WTC11 (cell line): ENCODE results near the gene GSTM4.
"Not testable (repeated sequence)": the region's sequence is repeated elsewhere in the genome, so short reads cannot be mapped to it uniquely, and the experiment has no call there.

ENCODE experiments used
- ATF1 ChIP-seq: sonication (generic); formaldehyde crosslinking; IDR thresholded peaks from 2 replicates; pipeline ENCODE4 v1.8.1; 2023; ENCODE audit warnings: mild to moderate bottlenecking, moderate library complexity, missing genetic modification reagents
- CREB1 ChIP-seq: sonication (generic); formaldehyde crosslinking; IDR thresholded peaks from 2 replicates; pipeline ENCODE4 v1.8.0; 2023; ENCODE audit warnings: mild to moderate bottlenecking, missing genetic modification reagents
- IRF2 ChIP-seq: sonication (generic); formaldehyde crosslinking; IDR thresholded peaks from 2 replicates; pipeline ENCODE4 v1.8.0; 2022; ENCODE audit warnings: low read depth, missing genetic modification reagents, borderline replicate concordance
- KAT7 ChIP-seq: sonication (generic); formaldehyde crosslinking; IDR thresholded peaks from 2 replicates; pipeline ENCODE4 v1.8.1; 2023; ENCODE audit warnings: missing genetic modification reagents, mild to moderate bottlenecking, borderline replicate concordance
- NR2C2 ChIP-seq: sonication (generic); formaldehyde crosslinking; IDR thresholded peaks from 2 replicates; pipeline ENCODE4 v1.8.0; 2022; ENCODE audit warnings: mild to moderate bottlenecking, missing genetic modification reagents
- RELA ChIP-seq: sonication (generic); formaldehyde crosslinking; IDR thresholded peaks from 2 replicates; pipeline ENCODE4 v1.8.1; 2022; ENCODE audit warnings: missing genetic modification reagents, mild to moderate bottlenecking, borderline replicate concordance
- ZNF671 ChIP-seq: fragments of 250-450 bp; sonication (Bioruptor Pico); IDR thresholded peaks from 2 replicates; pipeline ENCODE4 v1.8.0; 2021; ENCODE audit warnings: mild to moderate bottlenecking
- TF ChIP-seq, protein P1 (sequence below): sonication (generic); formaldehyde crosslinking; IDR thresholded peaks from 2 replicates; pipeline ENCODE4 v1.8.1; 2022; ENCODE audit warnings: mild to moderate bottlenecking, missing genetic modification reagents, moderate library complexity, borderline replicate concordance
- TF ChIP-seq, protein P2 (sequence below): sonication (generic); formaldehyde crosslinking; IDR thresholded peaks from 2 replicates; pipeline ENCODE4 v1.8.1; 2022; ENCODE audit warnings: mild to moderate bottlenecking, moderate library complexity, missing genetic modification reagents
- TF ChIP-seq, protein P3 (sequence below): fragments of 200-600 bp; IDR thresholded peaks from 2 replicates; pipeline ENCODE4 v1.8.0; 2022; ENCODE audit warnings: antibody characterized with exemption
- TF ChIP-seq, protein P4 (sequence below): fragments of 250-450 bp; sonication (Bioruptor Pico); IDR thresholded peaks from 2 replicates; pipeline ENCODE4 v1.9.0; 2021; ENCODE audit warnings: mild to moderate bottlenecking, borderline replicate concordance
- TF ChIP-seq, protein P5 (sequence below): sonication (generic); formaldehyde crosslinking; conservative IDR thresholded peaks from 2 replicates; pipeline ENCODE4 v1.8.1; 2022; ENCODE audit warnings: mild to moderate bottlenecking, missing genetic modification reagents
- TF ChIP-seq, protein P6 (sequence below): sonication (generic); formaldehyde crosslinking; IDR thresholded peaks from 2 replicates; pipeline ENCODE4 v1.8.0; 2023; ENCODE audit warnings: missing genetic modification reagents
- TF ChIP-seq, protein P7 (sequence below): fragments of 250-450 bp; sonication (Bioruptor Pico); conservative IDR thresholded peaks from 2 replicates; pipeline ENCODE4 v1.9.0; 2021; ENCODE audit warnings: mild to moderate bottlenecking

DNA sequence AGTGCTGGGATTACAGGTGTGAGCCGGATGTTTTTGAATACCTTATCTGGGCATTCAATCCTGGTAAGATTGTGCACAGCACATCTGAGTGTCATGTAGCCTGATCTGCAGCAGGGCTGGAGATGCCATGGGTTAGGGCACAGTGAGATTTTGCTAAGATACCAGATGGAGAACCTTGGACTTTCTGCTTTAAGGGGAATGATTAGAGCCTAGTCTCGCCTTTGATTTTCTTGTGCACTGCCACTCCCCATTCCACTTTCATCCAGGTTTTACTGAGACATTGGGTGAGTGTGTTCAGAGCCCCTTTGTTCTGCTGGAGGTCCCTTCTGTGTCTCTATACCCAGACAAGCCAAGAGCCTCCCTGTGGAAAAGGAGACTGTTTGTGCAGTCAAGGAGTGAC, 18.0 kb downstream of the GSTM4 start:
- TF ChIP-seq, protein P1, sequence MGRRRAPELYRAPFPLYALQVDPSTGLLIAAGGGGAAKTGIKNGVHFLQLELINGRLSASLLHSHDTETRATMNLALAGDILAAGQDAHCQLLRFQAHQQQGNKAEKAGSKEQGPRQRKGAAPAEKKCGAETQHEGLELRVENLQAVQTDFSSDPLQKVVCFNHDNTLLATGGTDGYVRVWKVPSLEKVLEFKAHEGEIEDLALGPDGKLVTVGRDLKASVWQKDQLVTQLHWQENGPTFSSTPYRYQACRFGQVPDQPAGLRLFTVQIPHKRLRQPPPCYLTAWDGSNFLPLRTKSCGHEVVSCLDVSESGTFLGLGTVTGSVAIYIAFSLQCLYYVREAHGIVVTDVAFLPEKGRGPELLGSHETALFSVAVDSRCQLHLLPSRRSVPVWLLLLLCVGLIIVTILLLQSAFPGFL (CRISPR knock-in tag), result not testable (repeated sequence)
- TF ChIP-seq, protein P2, sequence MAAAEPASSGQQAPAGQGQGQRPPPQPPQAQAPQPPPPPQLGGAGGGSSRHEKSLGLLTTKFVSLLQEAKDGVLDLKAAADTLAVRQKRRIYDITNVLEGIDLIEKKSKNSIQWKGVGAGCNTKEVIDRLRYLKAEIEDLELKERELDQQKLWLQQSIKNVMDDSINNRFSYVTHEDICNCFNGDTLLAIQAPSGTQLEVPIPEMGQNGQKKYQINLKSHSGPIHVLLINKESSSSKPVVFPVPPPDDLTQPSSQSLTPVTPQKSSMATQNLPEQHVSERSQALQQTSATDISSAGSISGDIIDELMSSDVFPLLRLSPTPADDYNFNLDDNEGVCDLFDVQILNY (CRISPR knock-in tag), result not testable (repeated sequence)
- TF ChIP-seq, protein P3, sequence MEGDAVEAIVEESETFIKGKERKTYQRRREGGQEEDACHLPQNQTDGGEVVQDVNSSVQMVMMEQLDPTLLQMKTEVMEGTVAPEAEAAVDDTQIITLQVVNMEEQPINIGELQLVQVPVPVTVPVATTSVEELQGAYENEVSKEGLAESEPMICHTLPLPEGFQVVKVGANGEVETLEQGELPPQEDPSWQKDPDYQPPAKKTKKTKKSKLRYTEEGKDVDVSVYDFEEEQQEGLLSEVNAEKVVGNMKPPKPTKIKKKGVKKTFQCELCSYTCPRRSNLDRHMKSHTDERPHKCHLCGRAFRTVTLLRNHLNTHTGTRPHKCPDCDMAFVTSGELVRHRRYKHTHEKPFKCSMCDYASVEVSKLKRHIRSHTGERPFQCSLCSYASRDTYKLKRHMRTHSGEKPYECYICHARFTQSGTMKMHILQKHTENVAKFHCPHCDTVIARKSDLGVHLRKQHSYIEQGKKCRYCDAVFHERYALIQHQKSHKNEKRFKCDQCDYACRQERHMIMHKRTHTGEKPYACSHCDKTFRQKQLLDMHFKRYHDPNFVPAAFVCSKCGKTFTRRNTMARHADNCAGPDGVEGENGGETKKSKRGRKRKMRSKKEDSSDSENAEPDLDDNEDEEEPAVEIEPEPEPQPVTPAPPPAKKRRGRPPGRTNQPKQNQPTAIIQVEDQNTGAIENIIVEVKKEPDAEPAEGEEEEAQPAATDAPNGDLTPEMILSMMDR, result not testable (repeated sequence)
- TF ChIP-seq ZNF671 (CRISPR knock-in tag); CREB1; RELA (CRISPR knock-in tag); ATF1 (CRISPR knock-in tag); KAT7; NR2C2 (CRISPR knock-in tag); IRF2 (CRISPR knock-in tag): not testable (repeated sequence)
- TF ChIP-seq, protein P4, sequence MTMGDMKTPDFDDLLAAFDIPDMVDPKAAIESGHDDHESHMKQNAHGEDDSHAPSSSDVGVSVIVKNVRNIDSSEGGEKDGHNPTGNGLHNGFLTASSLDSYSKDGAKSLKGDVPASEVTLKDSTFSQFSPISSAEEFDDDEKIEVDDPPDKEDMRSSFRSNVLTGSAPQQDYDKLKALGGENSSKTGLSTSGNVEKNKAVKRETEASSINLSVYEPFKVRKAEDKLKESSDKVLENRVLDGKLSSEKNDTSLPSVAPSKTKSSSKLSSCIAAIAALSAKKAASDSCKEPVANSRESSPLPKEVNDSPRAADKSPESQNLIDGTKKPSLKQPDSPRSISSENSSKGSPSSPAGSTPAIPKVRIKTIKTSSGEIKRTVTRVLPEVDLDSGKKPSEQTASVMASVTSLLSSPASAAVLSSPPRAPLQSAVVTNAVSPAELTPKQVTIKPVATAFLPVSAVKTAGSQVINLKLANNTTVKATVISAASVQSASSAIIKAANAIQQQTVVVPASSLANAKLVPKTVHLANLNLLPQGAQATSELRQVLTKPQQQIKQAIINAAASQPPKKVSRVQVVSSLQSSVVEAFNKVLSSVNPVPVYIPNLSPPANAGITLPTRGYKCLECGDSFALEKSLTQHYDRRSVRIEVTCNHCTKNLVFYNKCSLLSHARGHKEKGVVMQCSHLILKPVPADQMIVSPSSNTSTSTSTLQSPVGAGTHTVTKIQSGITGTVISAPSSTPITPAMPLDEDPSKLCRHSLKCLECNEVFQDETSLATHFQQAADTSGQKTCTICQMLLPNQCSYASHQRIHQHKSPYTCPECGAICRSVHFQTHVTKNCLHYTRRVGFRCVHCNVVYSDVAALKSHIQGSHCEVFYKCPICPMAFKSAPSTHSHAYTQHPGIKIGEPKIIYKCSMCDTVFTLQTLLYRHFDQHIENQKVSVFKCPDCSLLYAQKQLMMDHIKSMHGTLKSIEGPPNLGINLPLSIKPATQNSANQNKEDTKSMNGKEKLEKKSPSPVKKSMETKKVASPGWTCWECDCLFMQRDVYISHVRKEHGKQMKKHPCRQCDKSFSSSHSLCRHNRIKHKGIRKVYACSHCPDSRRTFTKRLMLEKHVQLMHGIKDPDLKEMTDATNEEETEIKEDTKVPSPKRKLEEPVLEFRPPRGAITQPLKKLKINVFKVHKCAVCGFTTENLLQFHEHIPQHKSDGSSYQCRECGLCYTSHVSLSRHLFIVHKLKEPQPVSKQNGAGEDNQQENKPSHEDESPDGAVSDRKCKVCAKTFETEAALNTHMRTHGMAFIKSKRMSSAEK, result not testable (repeated sequence)
- TF ChIP-seq, protein P5, sequence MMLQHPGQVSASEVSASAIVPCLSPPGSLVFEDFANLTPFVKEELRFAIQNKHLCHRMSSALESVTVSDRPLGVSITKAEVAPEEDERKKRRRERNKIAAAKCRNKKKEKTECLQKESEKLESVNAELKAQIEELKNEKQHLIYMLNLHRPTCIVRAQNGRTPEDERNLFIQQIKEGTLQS (CRISPR knock-in tag), result not testable (repeated sequence)
- TF ChIP-seq, protein P6, sequence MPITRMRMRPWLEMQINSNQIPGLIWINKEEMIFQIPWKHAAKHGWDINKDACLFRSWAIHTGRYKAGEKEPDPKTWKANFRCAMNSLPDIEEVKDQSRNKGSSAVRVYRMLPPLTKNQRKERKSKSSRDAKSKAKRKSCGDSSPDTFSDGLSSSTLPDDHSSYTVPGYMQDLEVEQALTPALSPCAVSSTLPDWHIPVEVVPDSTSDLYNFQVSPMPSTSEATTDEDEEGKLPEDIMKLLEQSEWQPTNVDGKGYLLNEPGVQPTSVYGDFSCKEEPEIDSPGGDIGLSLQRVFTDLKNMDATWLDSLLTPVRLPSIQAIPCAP, result not testable (repeated sequence)
- TF ChIP-seq, protein P7, sequence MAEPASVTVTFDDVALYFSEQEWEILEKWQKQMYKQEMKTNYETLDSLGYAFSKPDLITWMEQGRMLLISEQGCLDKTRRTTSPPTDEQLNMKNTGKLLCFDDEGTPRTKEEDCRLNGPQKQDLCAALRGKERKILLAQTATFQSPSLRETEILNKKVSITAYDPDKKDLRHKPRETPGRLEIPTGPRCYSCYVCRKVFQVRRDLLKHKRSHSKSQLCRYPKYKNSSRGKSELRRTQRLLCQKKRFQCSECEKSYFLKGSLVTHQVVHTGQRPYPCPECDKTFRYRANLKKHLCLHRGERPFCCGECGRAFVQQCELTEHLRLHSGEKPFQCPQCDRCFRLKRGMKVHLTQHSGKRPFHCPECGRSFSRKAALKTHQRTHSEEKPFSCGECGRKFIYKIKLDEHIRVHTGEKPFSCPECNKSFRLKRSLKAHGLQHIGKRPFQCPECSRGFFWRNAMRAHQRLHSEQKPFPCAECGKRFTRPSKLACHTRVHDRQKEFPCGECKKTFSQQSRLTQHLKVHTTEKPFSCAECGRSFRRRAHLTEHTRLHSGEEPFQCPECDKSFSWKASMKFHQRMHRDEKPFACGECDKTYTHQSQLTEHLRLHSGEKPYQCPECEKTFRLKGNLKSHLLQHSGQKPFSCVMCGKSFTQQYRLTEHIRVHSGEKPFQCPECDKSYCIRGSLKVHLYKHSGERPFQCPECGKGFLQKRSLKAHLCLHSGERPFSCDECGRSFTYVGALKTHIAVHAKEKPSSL (CRISPR knock-in tag), result not testable (repeated sequence)
